Liver (tissue), 9 donors: Measurements from ENCODE around the gene MANBA. TPM values are rescaled to one million over a fixed set of nuclear protein-coding genes. Genes with fewer than 3 reads are reported as not detected.

Experiments
- DNase-seq: peaks from one replicate; pipeline ENCODE4 v3.0.0-alpha.2; 2017; ENCODE audit warnings: low spot score
- H3K27ac ChIP-seq, 2 donors: one replicate each; pipeline ENCODE4 v1.7.0; 2013; ENCODE audit warnings: inconsistent platforms in 2 of 2, low read length in 2 of 2, control low read depth in 1 of 2, low read depth in 1 of 2, mild to moderate bottlenecking in 1 of 2
- H3K27me3 ChIP-seq, 4 donors: one replicate each; pipeline versions ENCODE4 v1.6.1 to v1.7.0; 2013; ENCODE audit warnings: low read length in 3 of 4, inconsistent platforms in 1 of 4, mild to moderate bottlenecking in 1 of 4, moderate library complexity in 1 of 4; ENCODE audit not compliant: control insufficient read depth in 4 of 4, insufficient read depth in 4 of 4
- H3K36me3 ChIP-seq, 4 donors: one replicate each; pipeline versions ENCODE4 v1.6.1 to v1.7.0; 2013; ENCODE audit warnings: low read length in 3 of 4, mild to moderate bottlenecking in 3 of 4, low read depth in 1 of 4, moderate library complexity in 1 of 4; ENCODE audit not compliant: control insufficient read depth in 4 of 4, insufficient read depth in 3 of 4
- H3K4me1 ChIP-seq, 4 donors: one replicate each; pipeline versions ENCODE4 v1.6.1 to v1.7.0; 2013; ENCODE audit warnings: low read length in 3 of 4, mild to moderate bottlenecking in 3 of 4, moderate library complexity in 1 of 4; ENCODE audit not compliant: control insufficient read depth in 4 of 4, insufficient read depth in 4 of 4
- H3K4me3 ChIP-seq, 3 donors: one replicate each; pipeline versions ENCODE4 v1.6.1 to v1.7.0; 2013; ENCODE audit warnings: low read length in 3 of 3, control low read depth in 1 of 3, low read depth in 1 of 3, mild to moderate bottlenecking in 1 of 3
- H3K9ac ChIP-seq, 2 donors: one replicate each; pipeline ENCODE4 v1.7.0; 2013; ENCODE audit warnings: low read length in 2 of 2, mild to moderate bottlenecking in 2 of 2, moderate library complexity in 2 of 2, control low read depth in 1 of 2, low read depth in 1 of 2
- H3K9me3 ChIP-seq, 4 donors: one replicate each; pipeline versions ENCODE4 v1.6.1 to v1.7.0; 2013; ENCODE audit warnings: low read length in 3 of 4; ENCODE audit not compliant: control insufficient read depth in 4 of 4
- CTCF ChIP-seq: fragments of 150-350 bp; IDR thresholded peaks from 2 replicates; pipeline ENCODE4 v1.5.1; 2017; ENCODE audit warnings: improper control_type of control experiment, low read depth, low read length; ENCODE audit not compliant: missing input control
- EGR1 ChIP-seq, 2 donors: IDR thresholded peaks; 2 replicates each; pipeline ENCODE4 v1.6.1; 2016 to 2018; ENCODE audit warnings: antibody characterized with exemption in 2 of 2, low read depth in 2 of 2
- GABPA ChIP-seq, 2 donors: IDR thresholded peaks in 1 of 2; conservative IDR thresholded peaks in 1 of 2; 2 replicates each; pipeline ENCODE4 v1.6.1; 2016; ENCODE audit warnings: antibody characterized with exemption in 2 of 2, mild to moderate bottlenecking in 1 of 2, moderate library complexity in 1 of 2
- HNF4A ChIP-seq, 2 donors: conservative IDR thresholded peaks; 2 replicates each; pipeline ENCODE4 v1.6.1; 2016; ENCODE audit warnings: antibody characterized with exemption in 2 of 2, mild to moderate bottlenecking in 2 of 2
- HNF4G ChIP-seq: IDR thresholded peaks from 2 replicates; pipeline ENCODE4 v1.6.1; 2016; ENCODE audit warnings: antibody characterized with exemption
- JUND ChIP-seq, 2 donors: IDR thresholded peaks; 2 replicates each; pipeline ENCODE4 v1.6.1; 2016; ENCODE audit warnings: antibody characterized with exemption in 2 of 2
- MAX ChIP-seq: IDR thresholded peaks from 2 replicates; pipeline ENCODE4 v1.6.1; 2016; ENCODE audit warnings: antibody characterized with exemption
- NR2F2 ChIP-seq: IDR thresholded peaks from 2 replicates; pipeline ENCODE4 v1.6.1; 2016; ENCODE audit warnings: antibody characterized with exemption
- RAD21 ChIP-seq, 2 donors: IDR thresholded peaks; 2 replicates each; pipeline ENCODE4 v1.6.1; 2016; ENCODE audit warnings: antibody characterized with exemption in 2 of 2, mild to moderate bottlenecking in 2 of 2
- REST ChIP-seq: IDR thresholded peaks from 2 replicates; pipeline ENCODE4 v1.6.1; 2016; ENCODE audit warnings: antibody characterized with exemption, mild to moderate bottlenecking
- SP1 ChIP-seq: IDR thresholded peaks from 2 replicates; pipeline ENCODE4 v1.6.1; 2018; ENCODE audit warnings: antibody characterized with exemption, mild to moderate bottlenecking
- TAF1 ChIP-seq: conservative IDR thresholded peaks from 2 replicates; pipeline ENCODE4 v1.6.1; 2016; ENCODE audit warnings: antibody characterized with exemption, mild to moderate bottlenecking
- ZBTB33 ChIP-seq: IDR thresholded peaks from 2 replicates; pipeline ENCODE4 v1.6.1; 2016; ENCODE audit warnings: antibody characterized with exemption
- WGBS: extraction: QIAGEN DNeasy Blood & Tissue Kit; methylation state at CpG from one replicate; pipeline ENCODE4 v1.1.7; 2013; 5-methylcytosine and 5-hydroxymethylcytosine counted together
- polyA plus RNA-seq, 2 donors: library from polyadenylated mRNA; stranded (reverse) in 1 of 2; unstranded in 1 of 2; fragments of 200-250 nt in 1 of 2; fragments of >200 nt in 1 of 2; fragmentation: Nextera tagmentation in 1 of 2; extraction: Ambion mirVana in 1 of 2; gene quantifications; one replicate each; pipeline versions ENCODE4 v1.2.1 to v1.2.3, GENCODE V29; 2013 to 2015
- total RNA-seq, 2 donors: library from RNA; depleted of rRNA; stranded (reverse); fragments of >200 nt; gene quantifications; one replicate each; pipeline ENCODE4 v1.2.3, GENCODE V29; 2014
- donor health status: healthy.
- donor health status: healthy.
- donor health status: healthy.
- donor health status: healthy.
- donor health status: healthy.

The MANBA gene
- total and polyA plus RNA-seq, 4 donors, result 7.1 to 24.2 (median 15.5) TPM

- no peaks in the 10 kb centered on the region for H3K27me3 ChIP-seq
- no peak for DNase-seq
- TF ChIP-seq JUND (IDR thresholded peaks at IDR 0.05) (no peak), CTCF (no peak), REST (no peak), MAX (no peak), ZBTB33 (no peak), GABPA (IDR thresholded peaks at IDR 0.05 in 1 of 2, conservative IDR thresholded peaks at IDR 0.05 in 1 of 2) (no peak), SP1 (no peak), HNF4A (conservative IDR thresholded peaks at IDR 0.05) (no peak), EGR1 (IDR thresholded peaks at IDR 0.05; ENCODE audit: low read depth in 2 of 2) (no peak), TAF1 (no peak), NR2F2 (no peak)
- H3K4me3 ChIP-seq, result no peak overlapping the region
- H3K27ac ChIP-seq, result no peak overlapping the region
- WGBS, result 69% methylated on average over 2 of the region's 2 CpGs
- H3K9me3 ChIP-seq, result no peaks in the 10 kb centered on the region
- H3K9ac ChIP-seq, result no peak overlapping the region
- H3K36me3 ChIP-seq, result no peaks in the 10 kb centered on the region
- H3K4me1 ChIP-seq, result peaks cover 0 to 6% (median 0%) of the 10 kb centered on the region in 4 donors
Observed at GRCh38 chr4:102774254-102774653, 13.5 kb upstream of the MANBA start.

GRCh38 chr4:102772738-102773340 lies 12.1 kb upstream of the MANBA start:
- Histone ChIP-seq H3K9me3 (no peaks in the 10 kb centered on the region), H3K27ac (no peak overlapping the region), H3K36me3 (no peaks in the 10 kb centered on the region), H3K27me3 (no peaks in the 10 kb centered on the region), H3K4me1 (no peaks in the 10 kb centered on the region), H3K9ac (no peak overlapping the region), H3K4me3 (no peak overlapping the region)
- WGBS, result 84% methylated on average over 4 of the region's 4 CpGs
- TF ChIP-seq RAD21 (IDR thresholded peaks at IDR 0.05) (no peak), JUND (IDR thresholded peaks at IDR 0.05) (no peak), REST (no peak), HNF4G (no peak), EGR1 (IDR thresholded peaks at IDR 0.05; ENCODE audit: low read depth in 2 of 2) (no peak), TAF1 (no peak)
- no peak for DNase-seq
